ENCODE measurements around the gene NOL4L.

NOL4L gene

DNA sequence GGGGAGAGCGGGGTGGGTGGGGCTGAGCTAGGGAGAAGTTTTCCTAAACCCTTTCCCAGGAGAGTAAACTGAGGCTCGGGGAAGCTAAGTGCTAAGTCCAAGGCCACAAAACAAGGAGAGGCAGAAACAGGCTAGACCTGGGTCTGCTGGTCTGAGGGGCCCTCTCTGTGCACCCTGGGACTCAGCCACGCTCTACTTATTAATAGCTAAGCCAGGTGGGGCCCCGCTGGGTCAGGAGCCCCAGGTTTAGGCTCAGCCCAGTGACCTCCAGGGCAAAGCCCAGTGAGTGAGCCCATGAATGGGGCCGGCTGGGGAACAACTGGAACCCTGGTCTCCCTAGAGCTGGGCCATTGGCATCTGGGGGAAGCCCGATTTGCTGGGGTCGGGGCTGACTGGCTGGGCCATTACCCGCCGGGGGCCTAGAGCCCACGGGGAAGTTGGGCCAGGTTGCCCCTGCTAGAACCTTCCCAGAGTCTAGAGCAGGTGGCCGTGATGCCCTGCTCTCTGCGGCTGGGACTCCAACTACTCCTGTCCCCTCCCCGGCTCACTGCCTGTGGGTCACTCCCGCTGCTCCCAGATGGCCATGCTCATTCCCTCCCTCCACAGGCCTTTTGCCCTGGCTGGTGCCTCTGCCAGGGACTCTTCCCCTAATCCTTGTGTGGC, 24.1 kb upstream of the NOL4L start (continued):
- TF ChIP-seq PATZ1 (CRISPR knock-in tag; IDR thresholded peaks at IDR 0.05; ENCODE audit: borderline replicate concordance) = no peak
- no peak for TF ChIP-seq RARB (CRISPR knock-in tag; IDR thresholded peaks at IDR 0.05)

DNA sequence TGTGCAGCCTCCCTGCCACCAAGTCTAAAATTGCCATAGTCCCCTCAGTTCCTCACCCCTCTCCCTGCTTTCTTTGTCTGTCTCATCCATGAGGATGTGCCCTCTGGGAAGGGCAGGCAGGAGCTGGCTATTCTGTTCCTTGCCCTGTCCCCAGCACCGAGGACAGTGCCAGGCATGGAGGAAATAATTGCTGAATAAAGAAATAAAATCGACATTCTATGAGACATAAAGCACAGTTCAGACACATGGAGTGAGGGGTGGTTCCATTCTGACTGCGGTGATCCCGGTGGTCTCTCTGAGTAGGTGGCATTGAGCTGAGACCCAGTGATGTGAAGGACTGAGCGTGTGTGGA, 23.5 kb upstream of the NOL4L start:
- TF ChIP-seq PATZ1 (CRISPR knock-in tag; IDR thresholded peaks at IDR 0.05; ENCODE audit: borderline replicate concordance) = no peak
- no peak for ATAC-seq

DNA sequence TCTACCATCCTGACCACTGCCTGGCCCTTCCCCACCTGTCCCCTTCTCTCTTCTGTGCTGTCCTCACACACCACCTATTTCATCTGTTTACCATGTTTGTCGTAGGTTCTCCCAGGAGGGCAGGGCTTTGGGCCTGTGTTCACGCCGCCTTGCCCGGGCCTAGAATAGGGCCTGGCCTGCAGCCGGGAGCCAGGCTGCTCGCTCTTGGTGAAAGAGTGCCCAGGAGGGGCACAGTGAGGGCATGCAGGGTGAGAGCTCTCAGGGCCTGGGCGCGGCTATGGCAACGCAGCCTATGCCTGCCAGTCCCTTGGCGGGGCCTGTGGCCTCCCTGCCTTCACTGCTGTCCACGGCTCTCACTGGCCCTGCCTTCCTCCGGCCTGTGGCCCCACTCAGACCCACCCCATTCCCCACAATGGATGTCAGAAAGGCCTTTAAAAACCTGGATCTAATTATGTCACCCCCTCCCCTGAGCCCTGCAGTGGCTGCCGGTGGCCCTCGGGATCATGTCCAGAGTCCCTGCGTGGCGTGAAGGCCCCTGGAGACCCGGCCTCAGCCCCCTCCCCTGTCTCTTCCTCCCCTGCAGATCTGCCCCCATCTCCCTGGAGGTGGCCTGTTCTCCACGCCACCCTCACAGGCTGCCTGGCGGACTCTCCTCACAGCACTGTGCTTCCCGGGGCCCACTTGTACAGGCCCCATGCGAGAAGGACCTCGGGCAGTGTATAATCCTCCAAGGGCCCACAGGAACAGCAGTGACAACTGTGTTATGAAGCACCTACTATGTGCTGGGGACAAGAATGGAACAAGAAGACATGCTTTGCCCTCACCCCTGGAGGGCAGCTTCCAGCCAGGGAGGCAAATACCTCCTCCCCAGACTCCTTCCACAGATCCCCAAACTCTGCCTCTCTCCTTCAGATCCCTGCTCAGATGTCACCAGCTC, 22.9 kb upstream of the NOL4L start:
- TF ChIP-seq CSDC2 (CRISPR knock-in tag; IDR thresholded peaks at IDR 0.05) (no peak), PPARA (CRISPR knock-in tag; IDR thresholded peaks at IDR 0.05; ENCODE audit: borderline replicate concordance) (no peak), ZC3H10 (CRISPR knock-in tag; IDR thresholded peaks at IDR 0.05) (no peak), ARNTL (CRISPR knock-in tag; IDR thresholded peaks at IDR 0.05; ENCODE audit: borderline replicate concordance, low read depth) (no peak)
- no peak; the same call in 1 of the 3 replicates for ATAC-seq

DNA sequence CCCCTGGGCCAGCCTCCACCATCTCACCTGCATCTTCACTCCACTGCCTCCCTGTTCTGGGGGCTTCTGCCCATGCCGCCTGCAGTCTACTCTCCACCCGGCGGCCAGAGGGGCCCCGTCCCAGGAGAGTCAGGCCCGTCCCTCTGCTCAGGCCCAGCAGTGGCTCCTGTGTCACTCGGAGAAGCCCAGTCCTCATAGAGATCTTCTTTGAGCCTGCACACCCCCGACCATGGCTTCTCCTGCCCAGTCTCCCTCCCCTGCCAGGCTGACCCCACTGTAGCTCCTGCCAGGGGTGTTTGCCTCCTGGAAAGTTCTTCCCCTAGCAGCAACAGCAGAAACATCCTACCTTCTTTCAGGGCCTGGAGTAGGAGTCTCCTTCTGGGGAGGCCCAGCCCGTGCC, 22.2 kb upstream of the NOL4L start:
- ATAC-seq = no peak
- TF ChIP-seq OSR1 (CRISPR knock-in tag; IDR thresholded peaks at IDR 0.05) (no peak), ZNF565 (CRISPR knock-in tag; conservative IDR thresholded peaks at IDR 0.05; ENCODE audit: low read depth) (no peak), ZNF70 (CRISPR knock-in tag; IDR thresholded peaks at IDR 0.05) (no peak), POU6F1 (CRISPR knock-in tag; IDR thresholded peaks at IDR 0.05; ENCODE audit: borderline replicate concordance, low read depth) (no peak), TSHZ2 (CRISPR knock-in tag; IDR thresholded peaks at IDR 0.05) (no peak)

DNA sequence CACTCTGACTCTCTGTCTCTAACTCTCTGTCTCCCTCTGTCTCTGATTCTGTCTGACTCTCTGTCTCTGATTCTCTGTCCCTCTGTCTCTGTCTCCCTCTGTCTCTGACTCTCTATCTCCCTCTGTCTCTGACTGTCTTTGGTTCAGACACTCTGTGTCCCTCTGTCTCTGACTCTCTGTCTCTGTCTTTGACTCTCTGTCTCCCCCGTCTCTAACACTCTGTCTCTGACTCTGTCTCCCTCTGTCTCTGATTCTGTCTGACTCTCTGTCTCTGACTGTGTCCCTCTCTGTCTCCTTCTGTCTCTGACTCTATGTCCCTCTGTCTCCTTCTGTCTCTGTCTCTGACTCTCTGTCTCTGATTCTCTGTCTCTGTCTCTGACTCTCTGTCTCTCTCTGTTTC, 21.7 kb upstream of the NOL4L start:
- no peak for TF ChIP-seq RARB (CRISPR knock-in tag; IDR thresholded peaks at IDR 0.05)
- TF ChIP-seq, protein P1, sequence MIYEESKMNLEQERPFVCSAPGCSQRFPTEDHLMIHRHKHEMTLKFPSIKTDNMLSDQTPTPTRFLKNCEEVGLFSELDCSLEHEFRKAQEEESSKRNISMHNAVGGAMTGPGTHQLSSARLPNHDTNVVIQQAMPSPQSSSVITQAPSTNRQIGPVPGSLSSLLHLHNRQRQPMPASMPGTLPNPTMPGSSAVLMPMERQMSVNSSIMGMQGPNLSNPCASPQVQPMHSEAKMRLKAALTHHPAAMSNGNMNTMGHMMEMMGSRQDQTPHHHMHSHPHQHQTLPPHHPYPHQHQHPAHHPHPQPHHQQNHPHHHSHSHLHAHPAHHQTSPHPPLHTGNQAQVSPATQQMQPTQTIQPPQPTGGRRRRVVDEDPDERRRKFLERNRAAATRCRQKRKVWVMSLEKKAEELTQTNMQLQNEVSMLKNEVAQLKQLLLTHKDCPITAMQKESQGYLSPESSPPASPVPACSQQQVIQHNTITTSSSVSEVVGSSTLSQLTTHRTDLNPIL (CRISPR knock-in tag; IDR thresholded peaks at IDR 0.05; ENCODE audit: low read depth) = no peak
- TF ChIP-seq ESRRG (CRISPR knock-in tag; IDR thresholded peaks at IDR 0.05) = no peak
- no peak for TF ChIP-seq PATZ1 (CRISPR knock-in tag; IDR thresholded peaks at IDR 0.05; ENCODE audit: borderline replicate concordance)
- no peak for TF ChIP-seq ZFP3 (CRISPR knock-in tag; IDR thresholded peaks at IDR 0.05)
- no peak for TF ChIP-seq ZNF565 (CRISPR knock-in tag; conservative IDR thresholded peaks at IDR 0.05; ENCODE audit: low read depth)
- TF ChIP-seq TSHZ2 (CRISPR knock-in tag; IDR thresholded peaks at IDR 0.05) = no peak
- no peak for TF ChIP-seq OSR1 (CRISPR knock-in tag; IDR thresholded peaks at IDR 0.05)
- TF ChIP-seq CSDC2 (CRISPR knock-in tag; IDR thresholded peaks at IDR 0.05) = no peak
- TF ChIP-seq TOX (CRISPR knock-in tag; IDR thresholded peaks at IDR 0.05; ENCODE audit: borderline replicate concordance) = no peak
- no peak for TF ChIP-seq PPARA (CRISPR knock-in tag; IDR thresholded peaks at IDR 0.05; ENCODE audit: borderline replicate concordance)
- no peak for ATAC-seq

Measured in SK-N-SH treated with all-trans-retinoic acid at 6 μM for 48 hours (cell line).